Activated CD8-positive, alpha-beta memory T cell treated with anti-CD3 and anti-CD28 coated beads, Interleukin-2, amount 50 U/mL, for 1 hour (primary cell): Measurements from ENCODE around the gene SRCAP.

Experiments
- DNase-seq: peaks from one replicate; pipeline ENCODE4 v3.0.0-alpha.2; 2020; ENCODE audit errors: extremely low read depth

Gene SRCAP

DNA sequence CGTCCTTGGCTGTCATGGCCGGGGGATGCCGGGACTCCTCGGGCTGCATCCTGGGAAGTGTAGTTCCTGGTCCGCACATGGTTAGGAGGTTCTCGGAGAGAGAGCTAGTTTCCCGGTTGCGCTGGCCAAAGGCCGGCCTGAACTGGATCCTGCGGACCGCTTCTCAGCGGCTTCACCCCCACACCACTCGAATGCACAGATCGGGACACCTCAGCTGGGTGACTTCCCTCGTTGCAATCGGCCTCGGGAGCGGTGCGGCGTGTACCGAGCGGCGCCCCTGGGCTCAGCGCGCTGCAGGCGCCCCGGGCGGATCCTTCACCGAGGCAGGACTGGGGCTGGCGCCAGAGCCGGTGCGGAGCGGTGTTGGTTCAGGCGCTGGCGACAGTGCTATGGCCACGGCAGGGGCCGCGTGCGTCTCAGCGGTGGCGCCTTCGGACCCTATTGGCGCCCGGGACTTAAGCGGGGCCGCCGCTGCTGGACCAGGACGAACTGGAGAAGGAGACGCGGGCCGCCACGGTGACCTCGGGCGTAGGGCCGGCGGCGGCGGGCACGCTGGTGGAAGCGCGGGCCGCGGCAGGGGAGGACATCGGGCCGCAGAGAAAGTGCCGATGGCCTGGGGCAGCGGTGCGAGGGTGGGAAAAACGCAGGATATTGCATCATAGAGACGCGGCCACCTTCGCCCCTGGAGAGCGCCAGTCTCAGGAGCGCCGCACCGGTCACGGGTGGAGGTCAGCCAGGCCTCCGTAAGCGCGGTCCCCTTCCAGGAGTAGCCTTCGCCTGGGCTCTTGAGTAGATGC, 76.6 kb downstream of the SRCAP start:
- DNase-seq = no peak

DNA sequence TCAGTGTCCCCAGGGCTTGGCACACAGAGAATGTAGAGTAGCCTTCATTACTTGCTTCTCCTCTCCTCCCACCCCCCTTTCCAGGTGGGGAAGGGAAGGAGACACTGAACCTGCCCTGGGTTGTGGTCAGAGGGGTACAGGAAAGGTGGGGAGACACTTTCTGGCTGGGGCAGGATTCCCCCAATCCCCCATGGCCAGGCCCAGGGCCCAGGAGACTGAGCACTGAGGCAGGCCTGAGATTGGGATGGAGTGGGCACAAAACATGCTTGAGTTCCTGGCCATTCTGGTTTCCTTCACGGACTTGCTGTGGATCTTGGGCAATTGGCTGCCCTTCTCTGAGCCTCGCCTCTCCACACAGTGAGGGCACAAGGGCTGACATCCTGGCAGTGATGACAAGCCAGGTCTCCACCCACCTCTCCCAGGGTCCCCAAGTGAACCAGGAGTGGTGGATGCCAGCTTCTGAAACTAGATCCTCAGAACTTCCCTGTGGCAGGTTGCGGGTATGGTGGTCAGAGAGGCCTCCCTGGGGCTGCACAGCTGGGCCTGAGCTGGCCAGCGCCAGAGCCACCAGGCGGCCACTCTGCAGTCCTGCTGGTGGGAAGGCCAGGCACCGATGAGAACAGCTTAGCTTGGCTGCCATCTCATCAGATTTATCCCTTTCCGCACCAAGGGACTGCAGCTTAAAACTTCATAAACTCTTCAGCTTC, 78.8 kb downstream of the SRCAP start:
- DNase-seq = no peak

DNA sequence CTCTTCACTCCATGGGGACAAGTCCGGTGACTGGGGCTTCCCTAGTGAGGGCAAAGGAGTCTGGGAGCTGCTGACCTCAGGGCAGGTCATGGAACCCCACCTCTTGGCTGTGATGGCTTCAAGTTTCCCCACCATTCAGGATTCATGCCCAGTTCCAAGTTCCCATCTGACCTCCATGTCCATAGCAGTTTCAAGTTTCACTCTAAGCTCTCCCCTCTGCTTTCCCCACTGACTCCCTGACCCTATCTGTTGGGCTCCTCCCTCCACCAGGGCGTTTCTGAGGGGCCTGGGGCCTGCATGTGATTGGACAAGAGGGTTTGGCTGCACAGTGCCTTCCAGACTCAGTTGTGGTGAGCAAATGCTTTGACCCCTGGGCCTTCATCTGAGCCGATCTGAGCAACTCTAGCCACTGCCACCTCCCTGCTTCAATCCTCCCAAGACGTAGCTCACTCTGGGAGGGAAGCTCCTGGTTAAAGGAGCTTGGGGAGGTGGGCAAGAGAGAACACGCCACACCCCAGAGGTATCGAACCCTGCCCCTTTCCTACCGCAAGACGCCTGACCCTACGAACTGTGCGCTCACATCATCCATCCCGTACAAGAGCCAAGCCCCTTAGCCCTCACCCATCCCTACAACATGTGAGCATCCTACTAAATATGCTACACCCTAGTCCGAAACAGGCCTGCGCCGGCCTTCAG, 79.7 kb downstream of the SRCAP start:
- DNase-seq = no peak

DNA sequence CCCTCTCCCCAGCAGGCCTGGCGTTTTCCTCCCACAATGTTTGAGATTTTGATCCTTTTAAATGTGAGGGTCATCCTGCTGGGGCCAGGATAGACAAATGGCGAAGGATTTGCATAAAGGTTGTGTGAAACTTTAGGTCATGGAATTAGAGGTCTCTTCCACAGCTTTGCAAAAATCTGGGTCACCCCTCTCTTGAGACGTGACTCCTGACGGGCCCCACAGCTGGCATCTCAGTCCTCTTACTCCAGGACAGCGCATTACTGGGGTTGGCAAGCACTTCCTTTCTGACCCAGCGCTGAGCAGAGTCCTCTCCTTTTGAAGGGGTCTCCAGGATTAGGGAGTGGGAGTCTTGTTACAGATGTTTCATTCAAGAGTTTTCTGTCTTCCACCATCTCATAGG, 80.6 kb downstream of the SRCAP start:
- DNase-seq = no peak

DNA sequence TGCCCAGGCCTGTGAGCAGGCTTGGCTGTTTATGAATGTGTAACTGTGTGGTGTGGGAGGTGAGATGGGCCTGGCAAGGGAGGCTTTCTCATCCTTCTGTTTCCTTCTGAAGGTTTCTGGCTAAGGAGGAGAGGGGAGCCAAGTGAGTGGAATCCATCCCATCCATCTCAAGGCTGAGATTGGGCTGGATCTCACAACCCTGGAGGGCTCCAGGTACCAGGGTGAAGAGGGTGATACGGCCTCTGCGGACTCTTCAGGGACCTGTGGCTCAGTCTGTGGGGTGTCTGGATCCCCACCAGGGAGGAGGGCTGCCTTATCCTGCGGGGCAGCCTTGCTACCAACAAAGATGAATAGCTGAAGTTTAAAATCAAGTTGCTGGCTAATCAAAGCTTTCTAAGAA, 81.0 kb downstream of the SRCAP start:
- no peak for DNase-seq

DNA sequence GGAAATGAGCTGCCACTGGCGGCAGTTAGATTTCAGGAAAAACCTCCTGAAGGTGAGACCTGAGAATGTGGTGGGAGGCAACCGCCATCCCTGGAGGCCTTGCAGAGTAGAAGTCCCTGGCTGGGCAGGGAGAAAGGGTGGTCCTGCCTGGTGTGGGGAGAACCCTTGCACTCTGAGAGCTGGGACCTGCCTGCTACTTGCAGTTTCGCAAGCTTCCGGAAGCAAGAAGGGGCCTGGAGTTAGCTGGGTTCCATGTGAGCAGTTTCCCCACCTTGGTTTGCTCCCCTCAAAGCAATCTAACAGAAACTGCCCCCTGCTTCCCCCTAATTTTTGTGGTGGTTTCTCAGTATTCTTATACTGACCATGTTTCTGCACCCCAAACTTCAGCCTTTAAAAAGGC, 81.6 kb downstream of the SRCAP start:
- no peak for DNase-seq

DNA sequence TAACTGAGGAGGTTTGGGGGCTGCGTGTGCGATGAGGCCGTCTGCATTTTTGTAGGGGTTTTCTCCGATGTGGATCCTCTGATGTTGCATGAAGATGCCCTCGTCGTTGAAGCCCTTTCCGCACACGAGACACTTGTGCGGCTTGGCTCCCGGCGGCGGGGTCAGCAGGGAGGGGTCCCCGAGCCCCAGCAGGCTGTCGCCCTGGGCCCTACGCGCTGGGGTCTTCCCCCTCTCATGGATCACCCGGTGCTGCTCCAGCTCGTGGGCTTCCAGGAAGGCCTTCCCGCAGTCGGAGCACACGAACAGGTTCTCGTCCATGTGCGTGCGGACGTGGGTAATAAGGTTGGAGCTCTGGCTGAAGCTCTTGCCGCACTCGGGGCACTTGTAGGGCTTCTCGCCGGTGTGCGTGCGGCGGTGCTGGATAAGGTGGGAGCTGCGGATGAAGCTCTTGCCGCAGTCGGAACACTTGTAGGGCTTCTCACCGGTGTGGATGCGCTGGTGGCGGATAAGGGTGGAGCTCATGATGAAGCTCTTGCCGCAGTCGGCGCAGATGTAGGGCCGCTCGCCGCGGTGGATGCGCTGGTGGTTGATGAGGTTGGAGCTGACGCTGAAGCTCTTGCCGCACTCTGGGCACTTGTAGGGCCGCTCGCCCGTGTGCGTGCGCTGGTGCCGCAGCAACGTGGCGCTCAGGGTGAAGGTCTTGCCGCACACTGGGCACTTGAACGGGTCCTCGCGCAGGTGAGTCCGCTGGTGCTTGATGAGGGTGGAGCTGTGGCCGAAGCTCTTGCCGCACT, 83.7 kb downstream of the SRCAP start:
- no peak for DNase-seq

DNA sequence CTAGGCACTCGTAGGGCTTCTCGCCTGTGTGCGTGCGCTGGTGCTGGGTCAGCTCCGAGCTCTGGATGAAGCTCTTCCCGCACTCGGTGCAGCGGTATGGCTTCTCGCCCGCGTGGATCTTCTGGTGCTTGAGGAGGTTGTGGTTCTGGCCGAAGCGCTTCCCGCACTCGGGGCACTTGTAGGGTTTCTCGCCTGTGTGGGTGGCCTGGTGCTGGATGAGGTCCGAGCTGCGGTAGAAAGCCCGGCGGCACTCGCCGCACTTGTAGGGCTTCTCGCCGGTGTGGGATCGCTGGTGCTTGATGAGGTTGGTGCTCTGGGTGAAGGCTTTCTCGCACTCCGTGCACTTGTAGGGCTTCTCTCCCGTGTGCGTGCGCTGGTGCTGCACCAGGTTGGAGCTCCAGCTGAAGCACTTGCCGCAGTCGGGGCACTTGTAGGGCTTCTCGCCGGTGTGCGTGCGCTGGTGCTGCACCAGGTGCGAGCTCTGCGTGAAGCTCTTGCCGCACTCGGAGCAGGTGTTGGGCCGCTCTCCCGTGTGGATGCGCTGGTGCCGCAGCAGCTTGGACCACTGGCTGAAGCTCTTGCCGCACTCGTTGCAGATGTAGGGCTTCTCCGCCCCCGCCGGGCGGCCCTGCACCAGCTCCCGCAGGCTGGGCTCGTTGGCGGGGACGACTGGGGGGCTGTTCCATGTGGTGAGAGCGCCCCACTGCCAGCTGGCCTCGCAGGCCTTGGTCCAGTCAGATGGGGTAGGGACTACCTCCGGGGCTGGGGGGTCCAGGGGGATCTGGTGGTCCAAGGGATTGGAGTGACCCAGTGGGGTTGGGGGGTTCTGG, 84.5 kb downstream of the SRCAP start:
- DNase-seq = no peak

DNA sequence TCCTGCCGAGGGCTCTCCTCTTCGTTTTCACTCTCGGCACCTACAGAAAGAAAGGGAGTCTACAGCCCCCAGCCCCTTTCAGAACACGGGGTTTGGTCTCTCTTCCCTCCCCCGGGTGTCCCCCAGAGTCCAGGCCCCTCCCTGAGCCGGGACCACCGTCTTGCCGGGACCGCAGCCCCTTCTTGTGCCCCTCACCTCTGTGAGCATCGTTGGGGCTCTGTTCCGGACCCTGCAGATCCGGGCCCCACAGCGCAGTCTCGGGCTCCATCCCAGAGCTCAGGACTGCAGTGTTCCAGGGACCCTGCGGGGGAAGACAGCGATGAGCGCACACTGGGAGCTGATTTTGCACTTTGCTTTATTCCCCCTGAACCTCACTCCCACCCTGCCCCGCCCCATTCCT, 85.2 kb downstream of the SRCAP start:
- no peak for DNase-seq

DNA sequence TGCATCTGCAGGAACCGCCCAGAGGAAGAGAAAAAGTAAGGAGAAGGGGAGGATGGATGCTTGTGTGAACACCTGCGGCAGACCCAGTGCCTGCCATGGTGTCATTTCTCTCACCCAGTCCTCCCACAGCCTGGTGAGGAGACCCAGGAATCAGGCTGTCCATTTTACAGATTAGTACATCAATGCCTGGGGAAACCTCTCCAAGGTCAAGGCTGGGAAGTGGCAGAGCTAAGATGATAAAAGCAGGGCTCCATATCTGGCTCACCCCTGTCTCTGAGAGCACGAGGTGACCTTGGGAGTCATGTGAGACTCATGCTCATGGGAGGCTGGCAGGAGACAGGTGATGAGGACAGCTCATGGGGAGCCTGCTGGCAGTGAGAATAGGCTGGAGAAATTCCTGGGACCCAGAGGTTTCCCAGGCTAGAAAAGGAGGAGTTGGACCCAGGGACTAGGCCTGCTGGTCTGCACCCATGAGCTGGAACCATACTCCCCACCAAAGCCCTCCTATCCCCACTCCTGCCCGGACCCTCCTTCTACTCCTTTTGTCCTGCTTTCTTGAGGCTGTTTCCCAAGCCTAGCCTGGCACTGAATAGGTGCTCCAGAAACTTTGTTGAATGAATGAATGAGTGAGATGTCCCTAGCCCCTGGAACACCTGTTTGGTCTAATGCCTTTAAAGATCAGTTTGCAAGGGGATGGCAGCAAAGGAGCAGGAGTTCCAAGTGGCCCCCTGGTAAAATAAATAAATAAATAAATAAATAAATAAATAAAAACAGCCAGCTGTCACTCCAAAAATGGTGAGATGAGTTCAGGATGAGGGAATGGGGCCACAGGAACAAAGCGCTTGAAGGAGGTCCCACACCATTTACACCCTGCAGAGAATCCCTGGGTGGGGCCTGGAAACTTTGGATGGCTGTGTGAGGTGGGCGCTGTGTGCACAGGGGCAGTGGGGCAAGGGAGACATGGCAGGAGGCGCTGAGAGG, 86.4 kb downstream of the SRCAP start:
- DNase-seq = no peak

DNA sequence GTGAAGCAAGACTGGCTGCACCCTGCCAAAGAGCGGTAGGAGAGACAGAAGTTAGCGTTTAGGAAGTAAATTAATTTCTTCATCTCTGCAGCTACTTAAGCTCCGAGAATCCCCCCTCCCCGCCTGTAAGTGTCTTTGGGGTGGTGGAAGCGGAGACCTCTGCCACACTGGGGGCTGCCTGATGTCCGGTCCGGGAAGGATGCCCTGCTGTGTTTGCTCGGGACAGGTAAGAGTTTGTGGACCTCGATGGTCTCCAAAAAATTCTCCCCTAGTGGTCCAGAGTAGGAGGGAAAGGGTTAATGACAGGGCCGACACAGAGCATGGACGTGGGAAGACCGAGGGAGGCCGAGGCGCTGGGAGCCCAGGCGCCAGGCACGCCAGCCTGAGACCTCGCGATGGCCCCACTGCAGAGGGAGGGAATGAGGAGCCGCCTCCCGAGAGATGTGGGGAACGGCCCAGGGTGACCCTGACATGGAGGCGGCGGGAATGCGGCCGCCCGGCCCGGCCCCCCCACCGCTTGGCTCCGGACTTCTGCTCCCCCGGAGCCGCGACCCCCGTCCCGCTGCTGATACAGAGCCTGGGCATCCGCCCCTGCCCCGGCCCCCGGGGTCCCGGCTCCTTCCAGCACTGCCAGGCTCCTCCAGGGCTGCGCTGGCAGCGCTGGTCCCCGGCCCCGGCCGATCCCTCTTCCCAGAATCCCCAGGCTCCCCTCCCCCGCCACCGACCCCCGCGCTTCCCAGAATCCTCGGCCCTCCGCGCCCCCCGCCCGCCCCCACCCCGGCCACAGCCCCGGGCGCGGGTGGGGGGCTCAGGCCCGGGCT, 87.4 kb downstream of the SRCAP start:
- no peak for DNase-seq

DNA sequence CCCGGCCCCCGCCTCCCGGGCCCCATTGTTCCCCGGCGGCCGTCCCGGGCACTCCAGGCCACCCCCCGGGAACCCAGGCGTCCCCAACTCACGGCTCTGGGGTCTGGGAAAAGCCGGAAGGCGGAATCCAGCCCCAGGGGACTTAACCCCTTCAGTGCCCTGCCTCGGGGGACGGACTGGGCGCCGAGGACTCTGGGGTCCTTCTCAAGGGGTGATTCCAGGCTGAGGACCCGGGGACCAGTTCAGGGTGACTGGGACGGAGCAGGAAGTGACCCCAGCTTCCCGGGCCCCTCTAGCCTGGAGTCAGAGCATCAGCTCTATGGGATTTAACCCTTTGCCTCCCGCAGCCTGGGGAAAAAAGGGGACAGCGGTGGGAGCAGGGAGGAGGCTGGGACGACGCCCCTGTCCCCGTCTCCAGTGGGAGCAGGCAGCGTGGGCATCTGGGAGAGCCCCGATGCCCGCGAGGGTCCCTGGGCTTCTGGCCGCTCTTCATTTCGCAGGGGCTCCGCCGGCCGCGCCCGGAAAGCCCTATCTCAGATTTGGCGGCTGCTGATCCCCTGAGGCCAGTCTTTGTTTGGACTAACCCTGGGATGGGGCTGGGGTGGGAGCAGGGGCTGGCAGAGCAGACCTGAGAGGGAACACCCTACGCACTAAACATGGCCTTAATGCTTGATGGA, 88.1 kb downstream of the SRCAP start, which contains the start of gene ZNF629:
ZNF629 (minus strand) TSS at position 270 of the 677 bp plus-strand sequence. CDS start 2,723 bp downstream, outside the sequence.
- no peak for DNase-seq

DNA sequence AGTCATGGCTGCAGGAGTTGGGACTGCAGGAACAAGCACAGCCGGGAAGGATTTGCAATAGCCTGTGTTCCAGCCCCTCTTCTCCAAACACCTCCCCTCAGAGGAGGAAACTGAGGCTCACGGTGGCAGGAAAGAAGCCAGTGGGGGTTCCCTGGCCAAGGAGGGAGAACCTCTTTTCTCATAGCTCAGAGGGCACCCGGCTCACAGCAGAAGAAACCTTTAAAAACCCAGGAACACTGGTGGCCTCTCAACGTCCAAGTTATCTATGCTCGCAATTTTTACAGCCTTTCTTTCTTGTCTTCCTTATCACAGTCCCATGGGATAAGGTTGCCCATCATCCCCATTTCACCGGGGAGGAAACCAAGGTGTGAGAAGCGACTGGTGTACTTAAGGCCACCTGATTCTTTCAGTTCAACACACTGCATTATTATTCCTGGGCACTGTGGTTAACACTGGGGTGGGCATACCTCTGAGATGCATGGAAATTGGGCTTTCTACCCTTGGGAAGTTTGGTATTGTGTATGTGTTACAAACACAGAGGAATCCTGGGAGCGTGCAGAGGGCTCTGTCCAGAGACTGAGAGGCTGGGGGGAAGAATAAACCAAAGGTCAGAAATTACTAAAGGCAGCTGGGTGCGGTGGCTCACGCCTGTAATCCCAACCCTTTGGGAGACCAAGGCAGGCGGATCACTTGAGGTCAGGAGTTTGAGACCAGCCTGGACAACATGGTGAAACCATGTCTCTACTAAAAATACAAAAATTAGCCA, 88.8 kb downstream of the SRCAP start:
- DNase-seq = no peak
